Inferior parietal cortex (tissue), 1 donor: ENCODE data around the gene CGGBP1.

Source experiments
- DNase-seq: peaks from one replicate; pipeline ENCODE4 v3.0.0-alpha.2; 2016; ENCODE audit errors: extremely low spot score

The CGGBP1 gene, protein sequence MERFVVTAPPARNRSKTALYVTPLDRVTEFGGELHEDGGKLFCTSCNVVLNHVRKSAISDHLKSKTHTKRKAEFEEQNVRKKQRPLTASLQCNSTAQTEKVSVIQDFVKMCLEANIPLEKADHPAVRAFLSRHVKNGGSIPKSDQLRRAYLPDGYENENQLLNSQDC

DNA sequence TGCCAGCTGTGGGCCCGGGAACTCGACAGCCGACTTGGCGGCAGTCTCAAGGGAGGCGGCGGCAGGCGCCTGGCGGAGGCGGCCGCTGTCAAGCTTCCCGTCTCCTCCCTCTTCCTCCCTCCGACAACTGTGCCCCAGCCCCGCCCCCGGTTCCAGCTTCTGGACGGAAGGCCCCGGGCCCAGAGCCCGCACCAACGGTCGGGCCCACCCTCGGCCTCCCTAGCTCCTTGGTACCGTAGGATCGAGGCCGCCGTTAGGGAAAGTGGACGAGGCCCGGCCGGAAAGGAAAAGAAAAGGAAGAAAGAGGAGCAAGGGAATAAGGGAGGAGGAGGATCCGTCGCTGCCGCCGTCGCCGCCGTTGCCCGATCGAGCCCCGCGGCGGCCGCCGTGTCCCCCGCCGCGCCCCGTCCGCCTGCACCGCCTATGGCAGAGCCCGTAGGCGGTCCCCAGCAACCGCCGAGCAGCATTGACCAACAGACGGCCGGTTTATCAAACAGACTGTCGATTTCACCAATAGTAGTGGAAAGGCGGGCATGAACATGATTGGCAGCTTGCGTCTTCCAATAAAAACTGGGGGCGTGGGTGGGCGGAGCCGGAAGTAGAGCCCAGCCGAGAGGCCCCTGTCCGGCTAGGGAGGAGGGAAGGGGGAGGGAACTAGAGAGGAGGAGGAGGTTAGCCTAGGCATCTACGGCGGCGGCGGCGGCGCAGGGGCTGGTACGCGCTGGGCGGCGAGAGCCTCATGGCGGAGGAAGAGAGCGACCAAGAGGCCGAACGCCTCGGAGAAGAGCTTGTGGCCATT, at the start of gene CGGBP1, which contains the start of gene ZNF654:
Gene CGGBP1, minus strand, starts transcription at position 425 of the 799 bp plus-strand sequence. CDS start 3,029 bp downstream, outside the sequence.
Gene ZNF654, plus strand, starts transcription at position 675 of the 799 bp plus-strand sequence. Its CDS starts 65 bp downstream, at position 740.
- DNase-seq: peak; percentile 98

DNA sequence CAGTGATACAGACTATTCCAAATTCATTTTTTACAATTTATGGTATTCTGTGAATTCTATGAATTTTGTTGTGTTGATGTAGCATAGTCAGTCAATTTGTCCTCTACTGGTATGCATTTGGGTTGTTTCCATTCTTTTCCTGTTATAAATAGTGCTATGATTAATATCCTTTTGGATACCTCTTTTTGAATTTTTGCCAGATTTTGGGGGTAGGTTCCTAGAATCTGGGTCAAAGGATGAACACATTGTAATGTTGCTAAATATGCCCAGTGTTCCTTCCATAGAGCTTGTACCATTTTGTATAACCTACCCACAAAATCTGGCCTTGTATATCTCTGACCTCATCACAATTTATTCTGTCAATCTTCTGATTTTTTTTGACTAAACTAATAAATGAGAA, 46.5 kb upstream of the CGGBP1 start:
- no peak for DNase-seq

DNA sequence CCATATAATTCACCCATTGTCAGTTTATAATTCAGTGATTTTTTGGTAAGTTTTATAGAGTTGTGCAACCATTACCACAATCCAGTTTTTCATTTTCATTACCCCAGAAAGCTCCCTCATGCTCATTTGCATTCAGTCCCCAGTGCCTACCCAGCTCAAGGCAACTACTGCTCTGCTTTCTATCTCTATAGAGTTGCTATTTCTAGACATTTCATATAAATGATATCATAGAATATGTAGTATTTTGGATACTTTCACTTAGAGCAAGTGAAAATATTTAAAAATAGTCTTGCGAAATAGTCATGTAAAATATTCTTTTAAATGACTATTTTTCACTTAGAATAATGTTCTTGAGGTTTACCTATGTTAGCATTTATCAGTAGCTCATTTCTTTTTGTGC, 42.3 kb upstream of the CGGBP1 start:
- no peak for DNase-seq

DNA sequence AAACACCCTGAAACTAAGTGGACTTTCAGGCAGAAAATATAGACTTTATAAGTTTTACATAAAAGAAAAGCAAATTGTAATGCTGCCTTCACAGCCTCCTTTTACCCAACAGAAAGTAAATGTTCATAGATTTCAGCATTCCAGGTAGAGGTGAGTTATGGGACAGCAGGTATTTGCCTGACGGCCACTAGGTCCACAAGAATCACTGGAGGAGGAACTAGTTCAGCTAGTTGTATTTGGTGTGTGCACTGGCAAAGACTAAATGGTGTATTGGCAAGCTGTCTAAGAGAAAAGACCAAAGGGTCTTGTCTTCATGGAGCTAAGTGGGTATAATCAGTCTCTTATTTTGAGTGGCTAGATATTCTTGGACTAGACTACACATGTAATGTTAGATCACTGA, 34.5 kb upstream of the CGGBP1 start:
- no peak for DNase-seq

DNA sequence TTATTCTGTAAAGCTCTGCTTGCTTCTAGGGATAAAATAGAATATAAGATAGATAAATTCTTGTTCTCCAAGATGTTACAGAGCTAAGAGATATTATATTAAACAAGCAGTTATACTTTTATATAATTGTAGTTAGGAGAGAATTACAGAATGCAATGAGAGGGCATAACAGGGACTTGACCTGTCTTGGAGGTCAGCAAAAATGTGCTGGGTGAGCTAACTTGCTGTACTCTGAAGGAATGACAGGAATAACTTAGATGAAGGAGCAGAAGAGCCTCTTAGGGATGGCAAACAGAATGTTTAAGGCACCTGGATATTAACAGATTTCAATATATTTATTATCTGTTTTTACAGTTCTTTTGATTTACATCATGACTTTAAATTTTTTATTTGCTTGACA, 33.5 kb upstream of the CGGBP1 start:
- no peak for DNase-seq

DNA sequence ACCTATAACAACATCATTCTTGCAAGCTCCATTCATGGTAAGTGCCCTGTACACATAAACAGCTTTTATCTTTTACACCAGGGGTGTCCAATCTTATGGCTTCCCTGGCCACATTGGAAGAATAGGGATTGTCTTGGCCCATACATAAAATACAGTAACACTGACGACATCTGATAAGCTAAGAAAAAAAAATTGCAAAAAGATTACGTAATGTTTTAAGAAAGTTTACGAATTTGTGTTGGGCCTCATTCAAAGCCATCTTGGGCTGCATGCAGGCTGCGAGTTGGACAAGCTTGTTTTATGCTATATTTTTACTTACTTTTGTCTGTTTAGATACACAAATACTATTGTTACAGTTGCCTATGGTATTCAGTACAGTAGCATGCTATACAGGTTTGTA, 31.9 kb upstream of the CGGBP1 start:
- DNase-seq: no peak

DNA sequence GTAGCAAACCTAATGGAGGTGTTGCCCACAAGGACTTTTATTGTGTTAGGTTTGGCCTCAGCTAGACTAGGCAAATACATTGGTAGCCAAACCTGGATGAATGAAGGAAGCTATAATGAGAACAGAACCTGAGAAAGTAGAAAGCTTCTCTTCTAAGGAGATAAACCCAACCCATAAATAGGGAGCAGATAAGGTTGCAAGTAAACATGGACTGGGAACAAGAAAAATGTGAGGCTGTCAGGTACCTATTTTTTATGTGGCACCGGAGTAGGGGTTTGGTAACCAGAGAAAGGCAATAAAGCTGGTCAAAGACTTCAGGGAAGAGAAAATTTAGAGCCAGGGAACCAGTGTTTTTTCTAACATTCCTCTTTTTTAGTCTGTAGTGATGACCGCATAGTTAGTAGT, 25.3 kb upstream of the CGGBP1 start:
- no peak for DNase-seq

DNA sequence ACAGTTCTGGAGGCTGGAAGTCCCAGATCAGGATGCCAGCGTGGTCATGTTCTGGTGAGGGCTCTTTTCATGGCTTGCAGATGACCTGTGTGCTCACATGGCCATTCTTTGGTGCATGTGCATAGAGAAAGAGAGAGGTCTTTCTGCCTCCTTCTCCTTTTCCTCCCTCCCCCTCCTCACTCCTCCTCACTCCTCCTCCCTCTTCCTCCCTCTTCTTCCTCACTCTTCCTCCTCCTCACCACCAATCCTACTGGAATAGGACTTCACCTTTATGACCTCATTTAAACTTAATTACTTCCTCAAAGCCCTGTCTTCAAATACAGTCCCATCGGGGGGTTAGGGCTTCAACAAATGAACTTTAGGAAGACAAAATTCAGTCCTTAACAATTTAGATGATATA, 24.0 kb upstream of the CGGBP1 start:
- no peak for DNase-seq

DNA sequence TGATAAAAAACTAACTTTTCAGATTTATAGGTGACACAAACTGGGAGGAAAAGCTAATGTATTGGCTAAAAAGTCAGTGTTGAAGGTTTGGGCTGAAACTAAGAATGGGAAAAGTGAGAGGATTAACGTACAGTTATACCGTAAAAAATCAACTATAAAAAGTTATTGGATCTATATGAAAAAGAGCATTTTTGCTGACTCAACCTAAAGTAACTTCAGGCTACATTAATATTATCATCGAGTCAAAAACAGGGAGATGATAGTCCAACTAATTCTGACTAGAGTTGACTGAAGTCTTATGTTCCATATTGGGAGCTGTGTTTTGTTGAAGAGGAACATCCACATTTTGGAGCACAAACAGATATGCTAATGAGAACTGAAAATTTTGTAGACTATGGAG, 20.1 kb upstream of the CGGBP1 start:
- no peak for DNase-seq

DNA sequence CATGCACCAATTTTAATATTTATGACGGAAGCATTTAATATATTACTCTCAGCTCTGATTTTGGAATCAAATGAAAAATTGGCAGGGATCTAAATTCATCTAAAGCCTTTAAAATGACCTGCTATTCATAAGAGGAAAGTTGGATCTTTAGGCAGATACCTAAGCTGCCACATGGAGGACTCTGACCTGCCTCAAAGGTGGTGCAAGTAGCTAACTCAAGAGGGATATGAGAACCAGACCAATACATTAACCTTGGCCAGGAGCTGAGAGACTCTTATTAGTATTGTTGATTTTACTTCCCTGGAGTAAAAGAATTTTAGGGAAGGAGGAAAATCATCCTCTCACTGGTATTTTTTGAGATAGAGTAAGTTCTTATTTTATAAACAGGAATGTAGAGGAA, 17.9 kb upstream of the CGGBP1 start:
- no peak for DNase-seq

DNA sequence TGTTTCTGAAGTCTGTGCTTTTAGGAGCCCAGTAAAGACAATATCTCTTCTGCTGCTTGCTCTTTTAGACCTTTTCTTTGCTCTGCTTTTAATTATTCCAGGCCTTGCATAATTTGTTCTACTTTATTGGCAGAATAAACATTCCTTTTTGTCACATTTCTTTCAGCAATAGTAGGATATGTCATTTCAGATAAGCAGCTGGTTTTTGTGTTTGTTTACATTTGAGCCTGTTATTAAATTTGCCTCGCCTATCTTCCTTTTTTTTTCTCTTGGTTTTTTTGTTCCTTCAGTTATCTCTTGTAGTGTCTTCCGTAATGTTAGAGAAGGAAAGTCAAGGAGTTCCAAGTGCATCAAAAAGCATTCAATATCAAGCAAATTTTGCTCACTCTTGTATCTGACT, 16.7 kb upstream of the CGGBP1 start:
- DNase-seq: no peak

DNA sequence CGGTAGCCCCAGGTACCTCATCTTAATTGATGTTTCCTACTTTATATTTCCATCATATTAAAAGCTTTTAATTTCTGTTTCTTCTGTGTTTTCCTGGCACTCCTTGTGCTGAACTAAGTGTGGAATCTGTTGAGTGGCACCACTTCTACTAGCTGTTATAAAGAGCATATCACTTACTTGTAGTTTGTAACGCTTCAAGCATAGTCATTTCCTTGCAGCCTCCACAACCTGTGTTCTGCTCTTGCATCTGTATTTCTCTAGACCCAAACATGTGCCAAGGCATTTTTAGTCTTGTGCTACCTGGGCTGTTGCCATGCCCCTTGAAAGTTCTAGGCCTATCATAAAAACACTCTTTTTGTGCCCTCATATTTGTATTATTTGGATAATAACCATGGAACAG, 16.3 kb upstream of the CGGBP1 start:
- no peak for DNase-seq

DNA sequence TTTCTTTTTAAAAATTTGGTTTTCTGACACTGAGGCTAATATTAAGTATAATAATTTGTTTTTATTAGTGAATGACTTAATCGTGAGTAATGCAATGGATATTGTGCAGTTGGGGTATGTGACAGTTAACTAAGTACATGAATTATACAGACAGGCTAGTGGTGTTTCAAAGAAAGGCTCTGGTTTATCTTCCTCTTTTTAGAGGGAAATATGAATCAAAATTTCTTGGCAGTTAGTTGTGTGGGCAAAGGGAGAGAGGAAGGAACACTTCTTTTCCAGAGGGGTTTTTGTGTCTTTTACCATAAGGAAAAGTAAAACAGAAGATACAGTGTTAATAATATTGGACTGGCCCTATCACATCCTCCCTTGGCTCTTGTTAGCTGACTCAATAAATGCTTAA, 2.9 kb upstream of the CGGBP1 start:
- no peak for DNase-seq

DNA sequence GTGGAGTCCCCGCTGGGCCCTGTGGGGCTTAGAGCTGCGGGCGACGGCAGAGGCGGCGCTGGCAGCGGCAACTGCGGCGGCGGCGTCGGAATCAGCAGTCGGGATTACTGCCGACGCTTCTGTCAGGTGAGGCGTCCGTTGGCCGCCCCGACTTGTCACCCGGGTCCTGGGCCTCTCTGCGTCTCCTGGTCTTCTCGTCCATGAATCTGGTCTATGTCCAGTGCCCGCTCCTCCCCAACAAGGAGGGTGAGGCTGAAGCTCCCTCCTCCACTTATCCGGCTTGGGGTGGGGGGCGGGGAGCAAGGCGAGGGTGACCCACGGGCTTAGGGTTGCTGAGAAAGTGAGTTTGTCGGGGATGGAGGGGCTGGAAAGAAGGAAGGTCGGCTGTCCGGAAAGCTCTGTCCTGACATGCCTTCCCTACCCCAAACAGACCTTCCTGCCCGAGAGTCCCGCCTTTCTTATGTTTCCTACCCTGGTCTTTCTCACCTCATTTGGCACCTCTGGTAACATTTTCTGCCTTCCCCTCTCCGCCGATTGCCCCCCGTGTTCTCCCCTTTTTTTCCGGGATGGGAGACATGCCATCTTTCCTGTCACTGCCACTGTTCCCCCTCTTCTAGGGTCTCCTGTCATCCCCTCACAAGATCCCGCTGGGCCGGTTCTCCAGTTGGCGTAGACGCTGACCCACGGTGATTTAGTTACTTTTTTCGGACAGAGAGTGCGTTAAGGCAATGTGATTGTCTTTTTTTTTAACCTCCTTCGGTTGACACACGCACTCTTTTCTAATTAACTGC, 770 bp upstream of the CGGBP1 start:
- DNase-seq: no peak

DNA sequence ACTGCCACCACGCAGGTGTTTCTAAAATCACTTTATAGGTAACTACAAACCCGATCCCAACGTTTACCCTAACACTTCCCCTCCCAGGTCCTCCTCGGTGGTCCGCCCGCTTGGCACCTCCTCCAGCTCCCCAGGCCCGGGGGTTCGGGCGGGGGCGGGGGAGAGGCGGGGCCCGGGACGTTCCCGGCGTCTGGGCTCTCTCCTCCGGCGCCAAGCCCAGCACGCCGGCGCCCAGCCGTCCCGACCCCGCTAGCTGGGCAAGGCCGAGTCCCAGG, 562 bp downstream of the CGGBP1 start:
- no peak for DNase-seq

DNA sequence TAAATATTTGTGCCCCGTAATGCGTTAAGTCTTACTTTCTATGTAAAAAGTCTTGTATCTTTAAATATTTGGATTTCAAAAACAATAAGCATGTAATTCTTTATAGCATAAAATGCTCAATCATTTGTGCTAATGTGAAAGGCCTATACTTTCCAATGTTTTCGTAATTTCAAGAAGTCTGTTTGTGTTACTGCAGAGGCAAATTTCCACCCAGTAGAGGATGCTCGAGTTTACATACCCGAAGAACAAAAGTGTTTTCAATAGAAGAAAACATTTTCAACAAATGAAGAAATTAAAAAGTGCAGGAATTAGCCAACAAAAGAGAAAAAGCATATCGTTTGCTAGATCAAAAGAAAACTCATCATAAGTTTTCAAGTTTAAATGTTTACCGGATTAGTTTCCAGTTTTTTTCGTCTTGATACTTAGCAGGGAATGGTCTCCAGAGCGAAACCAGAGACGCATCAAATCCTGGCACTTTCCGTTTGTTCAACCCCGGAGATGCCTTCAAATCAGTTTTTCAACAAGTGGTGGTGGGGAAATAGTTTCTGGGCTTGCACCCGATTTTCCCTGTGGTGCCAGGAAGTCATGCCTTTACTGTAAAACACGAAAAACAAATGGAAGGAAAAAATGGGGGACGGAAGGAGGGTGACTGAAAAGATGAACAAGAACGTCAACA, 1.0 kb downstream of the CGGBP1 start:
- DNase-seq: peak; percentile 43

DNA sequence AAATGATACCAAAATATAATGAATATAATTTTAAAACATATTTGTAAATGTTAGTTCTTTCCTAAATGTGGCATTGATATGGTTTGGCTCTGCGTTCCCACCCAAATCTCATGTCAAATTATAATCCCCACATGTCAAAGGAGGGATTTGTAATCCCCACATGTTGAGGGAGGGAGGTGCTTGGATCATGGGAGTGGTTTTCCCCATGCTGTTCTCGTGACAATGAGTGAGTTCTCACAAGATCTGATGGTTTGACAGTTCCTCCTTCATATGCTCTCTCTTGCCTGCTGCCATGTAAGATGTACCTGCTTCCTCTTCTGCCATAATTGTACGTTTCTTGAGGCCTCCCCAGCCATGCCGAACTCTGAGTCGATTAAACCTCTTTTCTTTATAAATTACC, 12.0 kb downstream of the CGGBP1 start:
- DNase-seq: no peak

DNA sequence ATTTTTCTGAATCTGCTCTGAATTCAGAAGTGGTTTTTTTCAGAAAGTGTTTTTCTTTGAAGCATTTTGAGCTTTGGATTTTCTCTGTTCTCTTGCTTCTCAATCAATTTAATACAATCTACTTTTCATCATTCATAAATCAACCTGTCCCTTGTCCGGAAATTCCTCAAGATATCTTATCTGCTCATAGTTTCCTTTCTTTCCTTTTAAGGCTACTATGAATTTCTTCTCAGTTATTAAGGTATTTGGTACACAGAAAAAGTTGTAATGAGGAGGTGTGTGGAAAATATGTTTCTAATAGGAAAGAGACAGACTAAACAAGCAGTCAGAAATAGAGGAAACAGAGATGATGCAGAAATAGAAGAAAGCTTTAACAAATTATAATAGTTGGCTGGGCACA, 14.4 kb downstream of the CGGBP1 start:
- no peak for DNase-seq

DNA sequence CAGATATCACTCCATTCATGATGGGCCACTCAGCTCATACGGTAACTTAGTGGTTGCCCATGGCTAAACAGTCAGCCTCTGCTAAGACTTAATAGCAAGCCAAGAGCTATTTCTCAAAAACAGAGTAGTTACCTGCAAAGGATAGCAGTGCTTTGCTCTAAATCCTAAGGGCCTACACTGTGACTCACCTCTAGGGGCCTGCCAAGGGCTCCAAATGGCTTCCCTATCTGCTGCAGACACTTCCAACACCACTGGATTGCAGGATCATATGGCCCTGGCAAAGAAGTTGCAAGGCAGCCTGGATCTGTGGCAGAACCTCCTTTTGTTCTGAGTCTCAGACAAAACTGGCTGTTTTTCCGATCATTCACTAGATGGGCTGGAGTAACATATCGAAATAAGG, 17.8 kb downstream of the CGGBP1 start:
- DNase-seq: no peak

DNA sequence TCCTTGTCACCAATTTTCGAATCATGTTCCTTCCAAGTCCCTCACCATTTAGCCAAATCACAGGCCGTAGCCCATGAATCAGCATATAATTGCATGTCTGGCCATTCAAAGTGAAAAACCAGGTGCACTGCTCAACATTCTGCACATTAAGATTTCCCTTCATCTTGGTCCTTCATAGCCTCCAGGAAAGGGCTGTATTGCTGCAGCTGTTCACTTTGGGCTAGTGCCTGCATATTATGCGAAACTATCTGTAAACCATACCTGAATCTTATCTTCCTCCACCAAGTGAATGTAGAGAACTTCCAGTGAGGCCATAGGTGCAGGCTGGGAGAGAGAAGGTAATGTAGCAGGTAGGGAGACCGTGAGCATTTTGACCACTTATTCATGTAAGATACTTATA, 18.3 kb downstream of the CGGBP1 start:
- DNase-seq: no peak

DNA sequence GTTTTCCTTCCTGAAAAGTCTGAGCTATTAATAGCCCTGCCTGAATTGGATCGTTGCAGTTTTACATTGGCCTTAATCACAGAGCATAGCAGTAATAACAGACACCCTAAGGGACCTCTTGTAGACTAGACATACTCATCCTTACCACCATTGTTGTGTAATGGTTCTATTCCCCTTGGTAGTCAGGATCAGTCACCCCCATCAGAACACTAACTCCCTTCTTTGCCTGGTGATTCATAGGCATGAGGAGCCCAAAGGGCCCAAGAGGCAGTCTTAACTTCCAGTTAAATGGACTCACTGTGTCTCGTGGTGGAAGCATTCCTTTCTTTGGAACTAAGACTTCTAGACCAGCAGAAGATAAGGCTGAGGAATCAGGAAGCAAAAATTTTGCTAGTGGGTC, 20.2 kb downstream of the CGGBP1 start:
- no peak for DNase-seq

DNA sequence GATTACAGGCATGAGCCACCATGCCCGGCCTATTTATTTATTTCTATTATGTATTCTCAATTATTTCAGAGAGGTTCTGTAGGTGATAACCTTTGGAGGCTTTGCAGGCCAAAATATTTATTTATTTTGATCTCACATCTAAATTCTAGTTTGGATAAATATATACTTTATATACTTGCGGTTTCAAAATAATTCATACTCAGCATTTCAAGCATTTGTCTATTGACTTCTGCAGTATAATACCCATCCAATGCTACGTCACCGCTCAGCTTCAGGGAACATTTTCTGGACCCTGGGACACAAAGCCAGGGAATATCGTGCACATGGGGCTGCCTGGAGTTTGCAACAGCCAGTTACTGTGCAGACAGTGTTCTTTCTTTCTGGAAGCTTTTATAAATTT, 22.6 kb downstream of the CGGBP1 start:
- no peak for DNase-seq
